ENCODE measurements around the gene CYB561D1.

- TF ChIP-seq CTCF (IDR thresholded peaks at IDR 0.05): no peak
- no peak for TF ChIP-seq POLR2A (IDR thresholded peaks at IDR 0.05)
Observed at GRCh38 chr1:109466125-109466451, 27.8 kb upstream of the CYB561D1 start.
